AG08396 (cell line): ENCODE measurements around the gene AHNAK2.
"Not testable (repeated sequence)": the region's sequence is repeated elsewhere in the genome, so short reads cannot be mapped to it uniquely, and the experiment has no call there.

ENCODE experiments used
- DNase-seq: peaks from one replicate; pipeline ENCODE4 v3.0.0; 2012; ENCODE audit warnings: low spot score, mixed read lengths

Gene AHNAK2

GRCh38 chr14:104977681-104978653 is at the start of gene AHNAK2:
Gene AHNAK2, minus strand, starts transcription at chr14:104978374. Its CDS starts 137 bp downstream, at chr14:104978237.
- peak; percentile 89 for DNase-seq

GRCh38 chr14:105027718-105028117 is 49.5 kb upstream of the AHNAK2 start:
- not testable (repeated sequence) for DNase-seq

GRCh38 chr14:105026802-105027563 is 48.8 kb upstream of the AHNAK2 start:
- DNase-seq, result peak; percentile 67

GRCh38 chr14:105026033-105026785 is 48.0 kb upstream of the AHNAK2 start:
- no peak for DNase-seq

GRCh38 chr14:105025429-105025828 is 47.3 kb upstream of the AHNAK2 start:
- no peak for DNase-seq

- DNase-seq, result peak; percentile 43
Observed at GRCh38 chr14:105023791-105024480, 45.8 kb upstream of the AHNAK2 start.

GRCh38 chr14:105023144-105023543 is 45.0 kb upstream of the AHNAK2 start:
- DNase-seq, result no peak

GRCh38 chr14:105022276-105022670 is 44.1 kb upstream of the AHNAK2 start:
- DNase-seq, result no peak

GRCh38 chr14:105021656-105022275 is 43.6 kb upstream of the AHNAK2 start:
- DNase-seq, result peak; percentile 36

- DNase-seq, result peak; percentile 100
Observed at GRCh38 chr14:105020815-105021655, 42.9 kb upstream of the AHNAK2 start, which contains the start of gene CDCA4. Gene CDCA4, minus strand, starts transcription at chr14:105021083. Its CDS starts 9,154 bp downstream, at chr14:105011929.

GRCh38 chr14:105019861-105020814 is 42.0 kb upstream of the AHNAK2 start:
- peak; percentile 54 for DNase-seq

- no peak for DNase-seq
Observed at GRCh38 chr14:105018414-105018813, 40.2 kb upstream of the AHNAK2 start.

GRCh38 chr14:105015905-105016304 is 37.7 kb upstream of the AHNAK2 start:
- DNase-seq, result no peak

GRCh38 chr14:105015242-105015641 is 37.1 kb upstream of the AHNAK2 start:
- DNase-seq, result no peak

GRCh38 chr14:105014631-105015030 is 36.5 kb upstream of the AHNAK2 start:
- no peak for DNase-seq

- DNase-seq, result no peak
Observed at GRCh38 chr14:105014032-105014431, 35.9 kb upstream of the AHNAK2 start.

GRCh38 chr14:105013150-105013785 is 35.1 kb upstream of the AHNAK2 start:
- peak; percentile 51 for DNase-seq
